KG1 (cell line): Measurements from ENCODE around the gene ICAM2.
"Not testable (repeated sequence)": the region's sequence is repeated elsewhere in the genome, so short reads cannot be mapped to it uniquely, and the experiment has no call there.

ENCODE experiments used
- DNase-seq: peaks from one replicate; lab custom pipeline; 2025; lab: John Stamatoyannopoulos, UW

ICAM2 gene

DNA sequence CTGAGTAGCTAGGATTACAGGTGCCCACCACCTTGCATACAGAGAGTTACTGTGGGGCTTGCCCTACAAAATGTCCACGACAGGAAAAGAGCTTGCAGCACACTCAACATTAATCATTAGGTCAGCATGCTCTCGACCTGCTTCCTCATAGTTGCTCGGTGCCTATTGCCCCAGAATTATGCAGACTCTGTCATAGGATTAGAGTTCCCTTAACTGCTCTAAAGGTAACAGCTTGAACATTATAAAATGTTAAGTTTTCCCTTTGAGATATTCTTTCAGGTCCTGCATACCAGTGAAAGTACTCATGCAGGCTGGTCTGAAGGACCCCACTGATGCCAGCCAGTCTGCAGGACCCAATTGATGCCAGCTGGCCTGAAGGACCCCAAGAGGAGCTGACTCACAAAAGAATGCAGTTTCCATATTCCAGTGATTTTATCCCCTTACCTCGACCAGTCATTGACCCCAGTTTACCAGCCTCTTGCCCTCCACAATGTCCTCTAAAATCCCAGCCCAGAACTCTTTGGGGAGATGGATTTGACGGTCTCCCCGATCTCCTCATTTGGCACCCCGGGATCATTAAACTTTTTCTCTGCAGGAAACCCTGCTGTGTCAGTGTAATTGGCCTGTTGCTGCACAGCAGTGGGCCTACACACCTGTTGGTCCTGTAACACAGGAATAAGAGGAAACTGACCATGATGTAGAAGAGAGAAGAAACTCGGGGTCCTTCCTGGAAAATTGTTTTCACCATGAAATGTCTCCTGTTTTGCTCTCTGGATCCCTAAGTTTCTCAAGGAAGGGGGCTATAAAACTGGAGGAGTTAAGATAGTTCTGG, 10.6 kb downstream of the ICAM2 start:
- no peak for DNase-seq

- DNase-seq: no peak
These were observed 11.6 kb downstream of the ICAM2 start for GRCh38 chr17:64008830-64009229.

GRCh38 chr17:64008346-64008745, 12.1 kb downstream of the ICAM2 start:
- DNase-seq: no peak

DNA sequence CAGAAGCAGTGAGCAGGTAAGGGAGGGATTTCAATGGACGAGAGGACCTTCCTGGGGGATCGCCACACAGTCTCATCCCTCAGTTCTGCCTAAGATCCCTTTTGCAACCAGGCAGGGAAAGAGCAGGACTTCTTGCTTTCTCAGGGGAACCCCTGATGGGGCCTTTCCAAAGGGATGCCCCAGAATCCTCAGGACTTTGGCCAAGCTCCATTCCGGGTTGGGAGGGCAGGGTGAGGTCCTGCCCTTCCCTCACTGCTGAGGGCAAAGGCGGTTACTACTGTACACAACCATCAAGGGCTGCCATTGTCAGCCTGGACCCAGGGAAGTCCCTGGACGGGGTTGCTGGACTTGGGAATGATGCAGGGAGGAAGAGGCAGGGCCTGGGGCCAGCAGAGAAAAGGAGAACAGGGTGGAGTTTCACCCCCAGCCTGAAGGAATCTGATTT, 12.6 kb downstream of the ICAM2 start:
- DNase-seq: no peak

DNA sequence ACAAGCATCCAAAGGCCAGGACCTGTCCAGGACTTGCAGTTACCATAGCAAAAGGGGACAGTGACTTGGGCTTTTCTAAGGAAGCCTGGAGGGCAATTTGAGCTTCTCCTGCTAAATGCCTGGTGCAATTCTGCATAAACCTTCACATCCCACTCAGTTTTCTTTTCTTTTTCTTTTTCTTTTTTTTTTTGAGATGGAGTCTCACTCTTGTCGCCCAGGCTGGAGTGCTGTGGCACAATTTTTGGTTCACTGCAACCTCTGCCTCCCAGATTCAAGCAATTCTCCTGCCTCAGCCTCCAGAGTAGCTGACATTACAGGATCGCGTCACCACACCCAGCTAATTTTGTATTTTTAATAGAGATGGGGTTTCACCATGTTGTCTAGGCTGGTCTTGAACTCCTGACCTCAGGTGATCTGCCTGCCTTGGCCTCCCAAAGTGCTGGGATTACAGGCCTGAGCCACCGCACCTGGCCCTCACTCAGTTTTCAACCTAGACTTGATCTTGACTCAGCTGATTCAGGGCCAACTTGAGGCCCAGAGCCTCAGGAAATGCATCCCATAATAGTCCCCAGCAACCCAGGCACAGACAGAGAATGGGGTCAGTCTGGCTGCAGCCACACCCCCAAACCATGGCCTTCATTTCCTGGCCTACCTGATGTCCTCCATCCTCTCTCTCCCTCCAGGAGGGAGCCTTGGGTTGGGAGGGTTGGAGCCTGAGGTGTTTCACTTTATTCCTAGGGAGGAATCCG, 13.2 kb downstream of the ICAM2 start:
- not testable (repeated sequence) for DNase-seq

- no peak for DNase-seq
These were observed 13.9 kb downstream of the ICAM2 start for GRCh38 chr17:64006361-64007088.

GRCh38 chr17:64005734-64006167, 14.7 kb downstream of the ICAM2 start:
- no peak for DNase-seq

DNA sequence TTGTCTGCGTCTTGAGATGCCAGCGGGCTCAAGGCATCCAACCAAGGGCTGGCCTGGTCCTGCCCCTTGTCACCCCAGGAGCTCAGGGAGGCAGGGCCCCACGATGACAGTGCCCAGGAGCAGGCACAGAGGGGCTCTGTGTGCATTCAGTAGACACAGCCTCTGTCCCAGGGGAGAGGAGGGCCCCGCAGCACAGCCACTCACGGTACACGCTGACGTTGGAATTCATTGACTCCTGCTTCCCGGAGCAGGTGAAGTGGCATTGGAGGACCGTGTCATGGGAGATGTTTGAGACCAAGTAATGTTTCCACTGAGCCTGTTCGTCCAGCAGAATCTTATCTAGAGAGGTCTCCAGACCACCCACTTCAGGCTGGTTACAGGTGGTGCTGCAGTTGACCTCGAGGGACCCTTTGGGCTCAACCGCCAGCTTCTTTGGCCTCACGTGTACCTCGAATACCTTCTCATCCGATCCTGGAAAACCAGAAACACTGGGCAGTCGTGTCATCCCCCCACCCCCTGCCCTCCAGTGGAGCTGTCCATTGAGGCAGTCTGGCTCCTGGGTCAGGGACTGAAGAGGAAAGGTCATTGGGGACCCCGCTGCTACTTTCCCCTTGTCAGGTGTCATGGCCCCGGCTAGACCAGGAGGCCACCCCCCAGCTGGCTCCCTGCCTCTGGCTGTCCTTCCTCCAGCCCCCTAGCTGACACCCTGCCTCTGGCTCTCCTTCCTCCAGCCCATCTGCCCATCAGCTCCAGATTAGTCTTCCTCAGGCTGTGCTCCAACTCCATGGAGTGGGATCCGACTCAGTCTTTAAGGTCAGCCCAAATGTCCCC, 15.3 kb downstream of the ICAM2 start:
- no peak for DNase-seq

DNA sequence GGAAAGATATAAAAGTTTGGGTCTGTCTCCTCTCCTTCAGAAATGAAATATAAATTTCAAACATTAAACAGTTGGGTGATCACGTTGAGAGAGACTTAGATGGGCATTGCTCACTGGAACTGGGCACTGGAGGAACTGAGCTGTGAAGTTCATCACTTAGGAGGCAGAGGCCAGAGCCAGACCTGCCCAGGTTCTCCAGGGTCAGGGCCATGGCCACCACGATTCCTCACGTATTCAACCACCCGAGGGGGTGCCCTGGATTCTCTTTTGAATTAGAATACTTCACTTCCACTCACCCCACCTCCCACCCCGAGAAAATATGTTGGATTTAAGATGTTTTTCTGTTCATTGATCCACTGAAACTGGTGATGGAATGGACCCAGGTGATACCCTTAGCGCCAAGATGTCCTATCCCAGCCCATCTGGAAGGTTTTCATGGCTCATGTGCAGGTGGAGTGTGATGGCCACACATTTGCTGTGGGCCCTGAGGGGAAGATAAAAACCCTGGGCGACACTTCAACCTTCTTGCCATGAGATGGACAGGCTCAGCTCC, 16.1 kb downstream of the ICAM2 start:
- DNase-seq: no peak

GRCh38 chr17:64003526-64004121, 16.8 kb downstream of the ICAM2 start:
- DNase-seq: no peak

DNA sequence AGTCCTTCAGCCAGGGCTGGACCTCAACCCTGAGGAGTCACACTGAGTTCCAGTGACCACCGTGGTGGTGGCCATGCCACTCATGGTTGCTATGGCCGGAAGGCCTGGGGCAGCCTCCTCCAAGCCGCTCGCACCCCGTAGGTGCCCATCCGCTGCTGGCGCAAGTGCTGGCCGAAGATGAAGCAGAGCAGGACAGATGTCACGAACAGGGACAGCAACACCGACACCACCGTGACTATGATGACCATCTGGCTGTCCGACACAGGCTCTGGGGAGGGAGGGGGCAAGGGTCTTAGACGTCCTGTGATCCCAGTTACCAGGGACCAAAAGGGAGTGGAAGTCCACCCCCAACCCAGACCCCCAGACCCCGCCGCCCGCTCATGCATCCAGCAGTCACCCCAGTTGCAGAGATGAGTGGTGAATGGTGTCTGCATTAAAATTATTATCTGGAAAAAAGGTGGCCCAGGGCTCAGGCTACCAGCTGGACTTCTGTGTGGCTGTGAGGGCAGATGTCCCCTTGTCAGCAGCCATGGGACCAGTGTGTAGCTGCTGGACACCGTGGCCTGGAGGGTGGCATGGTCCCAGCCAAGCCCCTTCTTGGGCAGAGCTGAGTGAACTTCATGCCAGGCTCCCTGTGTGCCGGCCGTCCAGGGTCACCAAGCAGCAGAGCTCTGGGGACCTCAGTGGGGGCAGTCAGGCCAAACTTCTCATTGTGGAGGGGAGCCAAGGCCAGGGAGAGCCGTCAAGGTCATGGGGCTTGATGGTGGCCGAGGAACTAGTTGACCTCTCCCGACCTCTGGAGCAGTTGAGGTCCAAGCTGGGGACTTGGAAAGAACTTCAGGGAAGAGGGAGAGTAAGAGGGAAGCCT, 17.5 kb downstream of the ICAM2 start:
- DNase-seq: no peak

DNA sequence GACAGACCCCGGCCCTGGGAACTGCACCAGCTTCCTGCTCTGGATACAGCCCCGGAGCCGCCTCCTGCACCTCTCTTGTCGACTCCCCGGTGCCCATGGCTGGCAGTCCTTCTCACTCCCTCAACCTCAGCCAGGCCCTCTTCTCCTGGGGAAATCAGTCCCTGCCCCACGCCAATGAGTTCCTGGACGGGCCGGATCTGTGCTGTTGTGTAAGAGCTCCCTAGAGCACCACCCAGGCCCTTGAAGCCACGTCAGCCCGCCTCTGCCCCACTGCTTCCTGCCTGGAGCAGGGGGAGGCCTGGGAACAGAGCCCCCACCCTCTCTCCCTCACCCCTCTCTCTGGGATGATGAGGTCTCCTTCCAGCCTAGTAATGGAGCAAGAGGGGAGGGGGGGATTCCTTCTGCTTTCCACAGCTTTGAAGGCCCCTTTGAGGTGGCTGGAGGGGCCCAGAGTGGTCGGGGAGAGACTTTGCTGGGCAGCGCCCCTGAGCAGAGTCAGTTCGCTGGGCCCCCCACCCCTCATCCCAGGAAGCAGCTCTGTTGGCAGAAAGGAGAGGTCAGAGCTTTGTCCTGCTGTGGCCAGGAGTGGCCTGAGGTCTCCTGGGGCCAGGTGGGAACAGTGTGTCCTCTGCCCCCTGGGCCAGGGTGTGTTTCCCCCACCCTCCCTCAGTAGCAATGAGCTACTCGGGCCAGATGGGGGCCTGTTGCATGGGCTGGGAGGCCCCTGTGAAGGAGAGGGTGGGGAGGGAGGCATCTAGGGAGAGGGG, 18.5 kb downstream of the ICAM2 start:
- DNase-seq: no peak

GRCh38 chr17:64001091-64001579, 19.3 kb downstream of the ICAM2 start:
- DNase-seq: no peak

GRCh38 chr17:63999680-64000531, 20.5 kb downstream of the ICAM2 start:
- DNase-seq: no peak

- DNase-seq: no peak
These were observed 21.4 kb downstream of the ICAM2 start for GRCh38 chr17:63998721-63999679.

- peak; percentile 35 for DNase-seq
These were observed 22.2 kb downstream of the ICAM2 start, which contains the start of gene PRR29 for GRCh38 chr17:63998050-63998720. TSS of gene PRR29 (plus strand) at chr17:63998351. CDS start at chr17:63998365, 14 bp downstream.
